GM20431 (cell line): ENCODE data around the gene PVRIG.
"Not testable (repeated sequence)": the region's sequence is repeated elsewhere in the genome, so short reads cannot be mapped to it uniquely, and the experiment has no call there.

ENCODE experiments used
- in situ Hi-C: fragments of 300-500 bp; cut with MseI, MboI; formaldehyde crosslinking; loops from one replicate; pipeline ENCODE4 v1.15.0; 2020; ENCODE audit warnings: low sequenced_read_pairs; ENCODE audit not compliant: unreplicated experiment

Gene PVRIG

GRCh38 chr7:100223376-100223927 lies 3.7 kb downstream of the PVRIG start:
- in situ Hi-C loops, result not testable (repeated sequence)

DNA sequence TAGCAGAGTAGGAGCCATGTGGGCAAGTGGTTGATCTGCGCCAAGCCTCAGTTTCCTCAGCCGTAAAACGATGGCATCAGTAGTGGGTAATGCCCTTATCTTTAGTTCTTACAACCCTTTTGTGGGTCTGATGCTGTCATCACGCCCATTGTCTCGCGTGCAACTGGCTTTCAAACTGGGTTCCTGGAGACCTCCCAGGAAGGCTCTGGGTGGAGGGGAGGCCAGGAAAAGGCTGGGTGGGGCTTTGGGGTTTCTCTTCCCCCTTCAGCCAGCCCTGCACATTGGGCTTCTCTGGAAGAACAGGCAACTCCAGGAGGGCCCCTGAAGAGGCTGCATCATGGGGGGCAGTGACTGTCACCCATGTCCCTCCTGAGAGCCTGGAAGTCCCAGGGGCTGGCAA lies 5.1 kb downstream of the PVRIG start:
- in situ Hi-C loops, result not testable (repeated sequence)

DNA sequence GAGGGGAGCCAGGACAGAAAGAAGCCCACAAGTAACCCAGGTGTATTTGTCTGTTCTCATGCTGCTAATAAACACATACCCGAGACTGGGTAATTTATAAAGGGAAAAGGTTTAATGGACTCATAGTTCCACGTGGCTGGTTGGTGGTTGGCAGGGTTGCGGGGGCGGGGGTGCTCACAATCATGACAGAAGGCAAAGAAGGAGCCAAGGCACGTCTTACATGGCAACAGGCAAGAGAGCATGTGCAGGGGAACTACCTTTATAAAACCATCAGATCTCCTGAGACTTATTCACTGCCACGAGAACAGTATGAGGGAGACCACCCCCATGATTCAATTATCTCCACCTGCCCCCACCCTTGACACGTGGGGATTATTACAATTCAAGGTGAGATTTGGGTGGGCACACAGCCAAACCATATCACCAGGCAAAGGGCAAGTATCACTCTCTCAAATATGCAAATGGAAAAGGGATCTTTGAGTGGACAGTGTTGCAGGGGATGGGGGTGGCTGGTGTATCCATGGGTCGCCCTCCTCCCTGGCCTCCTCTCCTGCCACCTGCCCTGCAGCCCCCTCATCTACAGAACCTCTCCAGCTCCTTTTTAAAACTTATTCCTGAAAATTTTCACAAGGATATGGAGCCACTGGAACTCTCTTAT lies 15.0 kb downstream of the PVRIG start:
- in situ Hi-C loops, result not testable (repeated sequence)

DNA sequence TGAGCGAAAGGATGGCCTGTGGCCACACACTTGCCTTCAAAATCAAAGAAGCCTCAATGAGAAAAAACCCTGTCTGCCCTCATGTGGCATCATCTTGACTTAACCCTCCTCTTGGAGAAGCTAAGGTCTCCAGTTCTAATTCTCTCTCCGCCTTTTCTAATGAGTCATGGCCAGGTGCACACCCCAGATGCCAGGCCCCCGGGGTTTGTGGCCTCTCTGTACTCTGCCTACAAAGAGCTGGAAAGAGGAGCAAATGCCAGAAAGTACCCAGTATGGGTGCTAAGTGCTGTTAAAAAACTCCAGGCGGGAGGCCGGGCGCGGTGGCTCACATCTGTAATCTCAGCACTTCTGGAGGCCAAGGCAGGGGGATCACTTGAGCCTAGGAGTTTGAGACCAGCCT lies 20.2 kb downstream of the PVRIG start:
- in situ Hi-C loops, result not testable (repeated sequence)

GRCh38 chr7:100243385-100243784 lies 23.6 kb downstream of the PVRIG start:
- in situ Hi-C loops, result not testable (repeated sequence)

- in situ Hi-C loops, result not testable (repeated sequence)
Measured at GRCh38 chr7:100244988-100245605, 25.3 kb downstream of the PVRIG start.

- in situ Hi-C loops, result not testable (repeated sequence)
Measured at GRCh38 chr7:100246121-100246864, 26.5 kb downstream of the PVRIG start.

GRCh38 chr7:100246865-100247137 lies 27.1 kb downstream of the PVRIG start:
- in situ Hi-C loops, result not testable (repeated sequence)

- in situ Hi-C loops, result no loop called here
Measured at GRCh38 chr7:100247152-100247757, 27.5 kb downstream of the PVRIG start.

- in situ Hi-C loops, result no loop called here
Measured at GRCh38 chr7:100248483-100248882, 28.7 kb downstream of the PVRIG start.

DNA sequence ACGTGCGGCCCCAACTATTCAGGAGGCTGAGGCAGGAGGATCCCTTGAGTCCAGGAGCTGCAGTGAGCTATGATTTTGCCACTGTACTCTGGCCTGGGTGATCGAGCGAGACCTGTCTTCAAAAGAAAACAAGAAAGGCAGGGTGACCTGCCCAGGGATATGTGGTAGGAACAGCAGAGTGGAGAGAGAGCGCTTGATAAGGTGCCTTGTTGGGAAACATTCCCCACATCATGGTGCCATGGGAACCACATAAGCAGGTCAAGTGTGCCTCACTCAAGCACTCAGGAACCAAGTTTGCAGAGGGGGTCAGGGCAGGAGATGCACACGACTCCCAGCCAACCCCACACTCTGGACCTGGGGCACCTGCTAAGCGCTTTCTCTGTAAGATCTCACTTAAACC lies 37.3 kb downstream of the PVRIG start:
- in situ Hi-C loops, result no loop called here

DNA sequence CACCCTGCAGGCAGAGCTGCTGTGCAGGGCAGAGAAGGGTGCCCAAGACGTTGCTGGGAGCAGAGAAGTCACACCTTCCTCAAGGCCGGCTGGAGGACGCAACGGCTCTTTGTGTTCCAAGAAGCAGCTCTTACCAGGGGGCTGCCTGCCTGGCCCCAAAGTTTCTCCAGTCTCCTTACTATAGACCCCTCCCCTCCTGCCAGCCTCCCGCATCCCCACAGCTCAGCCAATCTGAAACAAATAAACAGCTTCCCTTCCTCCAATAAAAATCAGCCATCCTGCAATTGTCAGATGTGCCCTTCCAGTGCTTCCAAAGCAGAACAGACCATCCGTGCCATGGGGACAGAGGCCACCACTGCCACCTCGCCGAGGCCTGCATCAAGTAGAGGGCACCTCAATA lies 40.2 kb downstream of the PVRIG start:
- in situ Hi-C loops, result not testable (repeated sequence)

GRCh38 chr7:100262896-100263295 lies 43.1 kb downstream of the PVRIG start:
- in situ Hi-C loops, result not testable (repeated sequence)

GRCh38 chr7:100264223-100264622 lies 44.5 kb downstream of the PVRIG start:
- in situ Hi-C loops, result not testable (repeated sequence)

DNA sequence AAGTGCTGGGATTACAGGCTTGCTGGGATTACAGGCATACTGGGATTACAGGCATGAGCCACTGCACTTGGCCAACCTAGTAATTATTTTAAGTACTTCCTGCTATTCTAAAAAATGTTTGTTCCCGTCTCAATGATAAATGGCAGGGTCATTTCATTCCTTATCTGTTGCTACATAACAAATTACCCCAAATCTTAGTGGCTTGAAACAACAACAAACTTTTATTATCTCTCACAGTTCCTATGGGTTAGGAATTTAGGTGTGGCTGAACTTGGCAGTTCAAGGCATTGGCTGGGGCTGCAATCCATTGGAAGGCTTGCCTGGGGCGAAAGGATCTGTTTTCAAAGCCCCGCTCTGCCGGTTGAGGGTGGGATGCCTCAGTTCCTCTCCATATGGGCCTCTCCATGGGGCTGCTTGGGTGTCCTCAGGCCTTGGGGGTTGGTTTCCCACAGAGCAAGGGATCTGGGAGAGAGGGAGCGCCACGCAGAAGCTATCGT lies 45.0 kb downstream of the PVRIG start:
- in situ Hi-C loops, result not testable (repeated sequence)

DNA sequence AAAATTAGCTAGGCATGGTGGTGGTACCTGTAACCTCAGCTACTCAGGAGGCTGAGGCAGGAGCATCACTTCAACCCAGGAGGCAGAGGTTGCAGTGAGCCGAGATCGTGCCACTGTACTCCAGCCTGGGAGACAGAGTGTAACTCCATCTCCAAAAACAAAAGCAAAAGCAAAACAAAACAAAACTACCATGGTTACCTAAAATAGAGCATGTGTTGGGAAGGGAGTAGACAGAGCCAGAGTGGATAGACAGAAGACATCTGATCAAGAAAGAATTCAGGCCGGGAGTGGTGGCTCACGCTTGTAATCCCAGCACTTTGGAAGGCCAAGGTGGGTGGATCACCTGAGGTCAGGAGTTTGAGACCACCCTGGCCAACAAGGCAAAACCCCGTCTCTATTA lies 46.1 kb downstream of the PVRIG start:
- in situ Hi-C loops, result not testable (repeated sequence)

DNA sequence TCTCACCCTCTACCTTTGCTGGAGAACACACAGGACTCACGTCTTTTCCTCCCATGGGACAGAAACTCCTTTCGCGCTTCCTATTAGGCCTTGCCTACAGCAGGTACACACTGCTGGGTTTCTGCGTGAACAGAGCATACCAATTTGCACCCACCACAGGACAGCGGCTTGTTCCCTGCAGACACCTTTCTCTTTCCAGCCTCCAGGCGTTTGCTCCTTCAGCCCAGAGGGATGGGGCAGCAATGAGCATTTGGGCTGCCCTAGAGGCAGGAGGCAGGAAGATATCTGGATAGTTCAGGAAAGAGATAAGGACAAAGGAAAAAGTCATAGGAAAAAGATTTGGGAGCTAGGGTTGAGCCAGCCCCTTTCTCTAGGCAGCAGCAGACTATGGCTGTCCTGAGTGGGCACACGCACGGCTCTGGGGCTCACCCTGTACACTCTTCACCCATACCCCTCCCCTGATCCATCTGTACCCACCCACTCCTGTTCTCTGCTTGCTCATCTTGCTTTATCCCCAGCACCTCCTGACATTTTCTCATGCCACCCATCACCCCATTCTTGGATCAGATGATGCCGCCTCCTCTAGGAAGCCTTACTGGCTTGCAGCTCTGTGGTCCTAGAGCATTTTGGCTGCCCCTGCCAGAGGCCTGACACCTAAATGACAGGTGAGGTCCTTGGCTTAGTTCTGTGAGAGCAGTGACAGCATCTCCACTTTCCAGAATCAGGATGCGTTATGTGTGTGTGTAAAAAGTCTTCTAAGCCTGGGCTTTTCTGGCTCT lies 47.0 kb downstream of the PVRIG start:
- in situ Hi-C loops, result no loop called here

DNA sequence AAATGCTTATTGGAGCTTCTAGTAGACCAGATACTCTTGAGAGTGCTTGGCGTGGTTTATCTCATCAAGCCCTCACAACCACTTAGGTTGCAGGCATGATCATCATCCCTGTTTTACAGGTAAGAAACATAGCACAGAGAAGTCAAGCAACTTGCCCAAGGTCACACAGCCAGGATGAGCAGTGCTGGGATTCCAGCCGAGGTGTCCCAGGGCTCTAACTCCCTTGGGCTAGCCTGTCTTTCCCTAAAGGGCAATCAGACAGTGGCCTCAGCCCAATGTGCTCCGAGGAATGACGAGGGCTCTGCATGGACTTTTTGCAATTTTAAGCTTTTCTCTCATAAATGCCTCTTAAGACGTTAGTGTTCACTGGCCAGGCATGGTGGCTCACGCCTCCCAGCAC lies 47.9 kb downstream of the PVRIG start:
- in situ Hi-C loops, result no loop called here

DNA sequence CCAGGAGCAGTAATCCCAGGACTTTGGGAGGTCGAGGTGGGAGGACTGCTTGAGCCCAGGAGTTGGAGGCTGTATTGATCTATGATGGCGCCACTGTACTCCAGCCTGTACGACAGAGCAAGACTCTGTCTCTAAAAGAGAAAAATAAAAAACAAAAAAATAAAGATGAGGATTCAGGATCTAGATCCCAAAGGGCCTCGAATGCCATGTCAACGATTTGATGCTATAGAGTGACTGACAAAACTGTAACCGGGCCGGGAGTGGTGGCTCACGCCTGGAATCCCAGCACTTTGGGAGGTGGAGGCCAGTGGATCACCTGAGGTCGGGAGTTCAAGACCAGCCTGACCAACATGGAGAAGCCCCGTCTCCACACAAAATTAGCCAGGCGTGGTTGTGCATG lies 49.1 kb downstream of the PVRIG start:
- in situ Hi-C loops, result not testable (repeated sequence)
